GM19372 (cell line): ENCODE results near the gene PTCD1.

Experiments
- ATAC-seq: cut with Tn5 transposase; IDR thresholded peaks from one replicate; pipeline ENCODE4 v1.9.1; 2021; ENCODE audit warnings: mild to moderate bottlenecking, low read depth, moderate library complexity; ENCODE audit not compliant: unreplicated experiment

Gene PTCD1

GRCh38 chr7:99373091-99374066, 65.2 kb downstream of the PTCD1 start:
- no peak for ATAC-seq

- no peak for ATAC-seq
These were observed 66.1 kb downstream of the PTCD1 start for GRCh38 chr7:99372275-99373090.

GRCh38 chr7:99371376-99371920, 67.2 kb downstream of the PTCD1 start:
- ATAC-seq, result no peak

- no peak for ATAC-seq
These were observed 68.7 kb downstream of the PTCD1 start for GRCh38 chr7:99369767-99370391.

- no peak for ATAC-seq
These were observed 69.7 kb downstream of the PTCD1 start for GRCh38 chr7:99368750-99369389.
